Measurements from ENCODE around the gene LGR4.

The LGR4 gene

DNA sequence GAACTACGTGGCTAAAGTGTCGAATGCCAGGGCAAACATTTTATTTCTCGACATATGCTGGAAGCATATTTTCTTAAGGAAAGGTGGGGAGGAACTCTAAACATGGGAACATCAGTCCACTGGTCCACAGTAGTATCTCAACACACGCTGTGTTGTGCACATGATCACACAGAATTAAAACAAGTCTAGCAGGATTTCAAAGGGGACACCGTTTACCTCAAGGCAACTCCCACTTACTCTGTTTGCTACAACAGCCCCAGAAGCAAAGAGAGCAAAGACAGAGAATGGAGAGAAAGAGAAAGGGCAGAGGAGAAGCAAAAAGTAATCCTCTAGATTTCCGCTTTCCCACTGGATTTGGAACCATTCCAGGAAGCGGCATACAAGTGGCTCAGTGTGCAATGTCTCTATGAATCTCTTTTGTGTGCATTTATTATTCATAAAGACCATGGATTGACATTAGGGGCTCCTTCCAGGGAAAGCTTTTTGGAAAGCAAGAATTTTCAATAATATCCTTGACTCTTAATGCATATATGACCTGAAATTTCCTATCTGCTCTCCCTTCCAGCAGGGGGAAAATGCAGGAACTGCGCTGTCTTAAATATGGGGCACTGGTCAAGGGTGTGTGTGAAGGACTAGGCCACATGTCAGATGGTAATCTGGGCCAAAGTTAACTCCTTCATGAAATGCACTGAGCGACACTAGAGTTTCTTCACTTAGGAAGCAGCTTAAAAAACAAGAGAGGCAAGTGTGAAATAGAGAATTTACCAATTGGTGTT lies 74.8 kb downstream of the LGR4 start:
- no peak for DNase-seq

DNA sequence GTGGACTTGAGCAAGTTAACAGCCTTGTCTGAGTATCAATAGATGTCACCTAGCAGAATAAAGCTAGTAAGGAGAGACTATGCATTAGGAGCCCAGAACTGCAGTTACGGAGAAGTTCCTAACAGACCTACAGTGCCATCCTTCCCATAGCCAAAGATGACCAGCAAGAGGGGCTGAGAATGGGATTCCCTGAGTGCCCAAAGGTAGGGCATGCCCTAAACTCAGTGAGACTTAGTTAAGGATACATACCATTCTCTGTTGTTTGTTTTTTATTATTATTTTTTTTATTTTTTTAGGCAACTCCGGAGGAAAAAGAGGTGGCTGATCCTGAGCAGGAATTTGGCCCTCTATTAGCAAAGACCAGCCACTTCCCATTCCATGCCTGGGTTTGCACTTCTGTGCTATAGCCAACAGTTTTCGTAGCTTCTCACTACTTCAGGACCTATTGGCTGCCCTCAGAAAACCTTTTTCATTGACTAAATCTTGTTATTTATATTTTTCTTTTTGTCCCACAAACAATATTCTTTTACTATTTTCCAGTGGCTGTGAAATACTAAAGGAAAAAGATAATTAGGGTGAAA lies 76.2 kb downstream of the LGR4 start:
- no peak for DNase-seq

DNA sequence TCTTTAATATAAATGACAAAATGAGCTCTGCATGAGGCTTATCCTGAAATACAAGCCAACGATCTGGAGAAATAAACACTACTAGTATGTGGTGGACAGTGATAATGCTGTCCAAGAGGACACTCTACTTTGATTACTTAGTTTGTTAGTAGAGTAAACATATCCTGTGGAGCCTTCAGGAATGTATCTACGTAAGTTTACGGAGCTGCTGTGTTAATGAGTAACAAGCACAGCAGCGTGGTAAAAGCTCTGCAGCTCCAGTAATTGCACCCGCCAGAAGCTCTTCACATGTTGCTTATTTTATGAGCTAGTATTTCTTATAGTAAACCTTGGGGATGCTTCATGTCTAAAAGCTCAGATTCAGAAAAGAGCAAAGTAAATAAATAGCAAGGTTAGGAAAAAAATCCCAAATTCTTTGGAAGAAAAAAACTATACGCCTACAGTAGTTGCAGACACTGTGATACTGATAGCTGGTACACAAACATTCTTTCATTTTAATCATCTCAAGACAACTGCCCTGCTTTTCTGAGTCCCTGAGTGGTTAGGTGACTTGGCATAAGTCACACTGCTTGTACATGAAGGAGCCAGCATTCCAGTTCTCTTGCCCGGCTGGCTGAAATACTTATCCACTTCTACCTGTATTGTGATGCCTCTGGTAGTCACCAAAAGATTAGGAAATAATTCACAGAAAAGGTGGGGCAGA lies 76.9 kb downstream of the LGR4 start:
- no peak for DNase-seq

DNA sequence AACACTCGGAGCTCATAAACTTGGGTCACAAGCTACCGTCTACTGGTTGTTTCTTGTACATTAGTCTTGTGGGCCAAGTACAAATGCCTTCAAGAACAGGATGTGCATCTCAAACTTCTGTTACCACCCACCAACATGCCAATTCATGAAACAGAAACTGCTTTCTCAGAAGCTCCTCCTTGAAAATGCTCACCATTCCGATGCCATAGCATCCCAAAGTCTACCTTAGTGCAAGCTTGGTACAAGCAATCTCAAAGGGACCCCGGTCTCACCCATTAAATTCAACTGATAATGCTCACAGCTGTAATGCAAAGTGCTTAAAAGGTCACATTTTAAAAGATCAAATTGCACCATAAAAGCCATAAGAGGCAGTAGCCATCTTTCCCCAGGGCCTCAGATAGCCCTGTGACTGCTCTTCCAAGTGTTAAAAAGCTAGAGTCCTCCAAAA lies 77.8 kb downstream of the LGR4 start:
- DNase-seq: no peak

DNA sequence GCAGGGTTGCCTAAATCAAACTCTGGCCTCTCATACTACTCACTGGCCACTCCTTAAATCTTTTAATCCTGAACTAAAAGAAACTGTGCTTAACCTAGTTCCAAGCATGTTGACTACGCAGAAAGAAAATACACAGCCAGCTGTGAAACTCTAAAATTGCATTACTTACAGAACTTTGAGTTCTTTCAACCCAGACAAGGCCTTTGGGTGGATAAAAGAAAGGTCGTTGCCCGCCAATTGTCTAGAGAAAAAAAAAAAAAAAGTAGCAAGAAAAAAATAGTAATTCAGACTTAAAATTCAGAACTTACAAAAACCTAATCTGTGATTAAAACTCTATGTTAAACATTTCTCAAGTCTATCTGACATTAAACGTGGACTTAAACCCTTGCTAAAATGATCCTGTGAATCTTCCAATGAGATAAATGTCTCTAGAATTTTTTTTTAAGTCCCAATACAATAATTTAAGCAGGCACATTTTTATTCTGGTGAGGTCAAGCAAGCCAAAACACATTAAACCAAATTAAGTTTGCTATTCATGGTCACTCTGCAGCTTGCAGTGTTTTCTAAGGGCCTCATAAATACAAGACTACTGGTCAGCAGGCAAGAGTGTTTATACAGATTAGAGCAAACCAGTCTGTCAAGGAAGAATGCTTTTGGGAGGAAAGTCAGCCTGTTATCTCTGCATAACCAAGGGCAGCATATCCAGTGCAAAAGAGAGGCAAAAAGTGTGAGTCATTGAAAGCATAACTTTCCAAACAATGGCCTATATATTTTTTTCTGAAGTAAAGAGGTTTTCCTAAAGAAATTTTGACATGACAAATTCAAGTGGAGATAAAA lies 80.1 kb downstream of the LGR4 start:
- no peak for DNase-seq

DNA sequence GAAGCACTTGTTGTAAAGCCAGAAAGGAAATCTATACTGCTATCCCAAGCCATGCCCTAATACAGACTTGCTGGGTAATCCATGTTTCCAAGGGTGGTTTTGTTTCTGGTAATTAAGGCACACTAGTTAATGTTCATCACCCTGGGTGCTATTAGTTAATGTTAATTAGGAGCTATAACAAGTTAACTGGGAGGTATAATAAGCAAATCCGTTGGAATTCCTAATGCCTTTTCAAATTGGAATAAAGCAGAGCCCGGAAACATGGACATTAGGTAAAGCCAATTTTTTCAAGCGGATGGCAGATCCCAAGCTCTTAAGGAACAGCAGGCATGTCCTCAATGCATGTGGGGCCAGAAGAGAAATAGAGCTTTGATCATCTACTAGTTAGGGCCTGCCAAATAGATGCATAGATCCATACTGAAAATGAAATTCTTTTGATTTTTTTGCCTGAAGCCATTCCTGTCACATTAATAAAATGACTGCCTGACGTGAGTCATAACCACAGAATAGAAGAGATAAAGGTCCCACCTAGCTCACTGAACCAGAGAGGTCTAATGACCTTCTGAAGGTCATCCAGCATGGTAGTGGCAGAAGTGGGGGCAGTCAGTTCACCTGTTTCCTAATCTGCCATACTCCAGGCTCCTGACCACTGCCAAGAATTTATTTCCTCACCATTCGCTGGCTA lies 81.1 kb downstream of the LGR4 start:
- DNase-seq: no peak

DNA sequence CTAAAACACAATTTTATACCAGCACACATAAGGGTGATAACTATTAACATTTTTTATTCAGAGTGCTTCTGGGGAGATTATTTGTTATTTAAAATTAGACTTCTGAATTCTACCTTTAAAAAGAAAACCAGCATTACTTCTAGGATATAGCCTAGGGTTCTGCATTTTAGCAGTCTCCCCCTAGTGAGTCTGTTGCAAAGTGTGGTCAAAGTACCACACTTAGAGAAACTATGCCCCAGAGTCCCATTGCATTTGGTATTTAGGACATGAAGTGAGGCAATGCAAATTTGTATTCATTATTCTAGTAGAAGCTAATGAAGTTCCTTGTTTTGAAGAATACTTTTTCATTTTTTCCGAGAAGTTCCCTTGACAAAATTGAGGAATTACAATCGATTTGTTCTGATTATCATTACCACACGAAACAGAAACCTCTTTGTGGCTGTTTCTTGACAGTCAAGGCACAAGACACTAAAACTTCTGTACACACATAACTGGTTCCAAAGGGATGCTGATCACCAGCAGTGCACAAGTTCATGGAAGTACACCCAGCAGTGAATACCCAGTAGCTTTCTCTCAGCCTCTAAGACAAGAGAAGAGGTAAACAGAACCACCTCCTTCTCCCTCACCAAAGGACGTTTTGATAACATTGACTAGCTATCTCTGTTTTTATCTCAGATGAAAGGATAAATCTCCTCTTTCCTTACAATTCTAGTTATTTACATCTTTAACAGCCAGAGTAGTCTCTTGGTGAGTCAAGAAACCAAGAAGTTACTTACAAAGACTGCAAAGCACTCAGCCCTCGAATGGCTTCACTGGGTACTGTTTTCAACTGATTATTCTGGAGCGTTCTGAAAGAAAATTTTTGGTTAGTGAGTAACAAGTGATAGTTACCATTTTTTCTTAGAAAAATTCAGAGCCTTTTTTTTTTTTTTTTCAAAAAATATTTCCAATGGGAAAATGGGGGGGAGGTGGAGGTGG lies 82.0 kb downstream of the LGR4 start:
- no peak for DNase-seq

DNA sequence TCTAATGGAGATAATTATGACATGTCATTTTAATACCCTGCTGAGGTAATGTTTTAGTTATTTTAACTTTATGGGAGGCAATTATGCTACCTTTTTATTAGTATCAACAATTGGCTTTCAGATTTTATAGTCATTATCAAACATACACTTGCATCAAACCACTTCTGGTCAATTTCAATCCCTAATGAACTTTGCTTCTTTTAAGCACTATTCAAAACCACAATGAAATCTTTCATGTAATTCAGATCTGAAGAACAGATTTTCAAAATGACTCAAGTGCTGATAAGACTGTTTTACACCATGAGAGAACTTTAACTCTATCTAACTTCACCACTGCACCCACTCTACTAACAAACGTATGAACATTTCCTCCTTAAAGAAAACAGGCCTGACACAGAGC lies 83.7 kb downstream of the LGR4 start:
- no peak for DNase-seq

DNA sequence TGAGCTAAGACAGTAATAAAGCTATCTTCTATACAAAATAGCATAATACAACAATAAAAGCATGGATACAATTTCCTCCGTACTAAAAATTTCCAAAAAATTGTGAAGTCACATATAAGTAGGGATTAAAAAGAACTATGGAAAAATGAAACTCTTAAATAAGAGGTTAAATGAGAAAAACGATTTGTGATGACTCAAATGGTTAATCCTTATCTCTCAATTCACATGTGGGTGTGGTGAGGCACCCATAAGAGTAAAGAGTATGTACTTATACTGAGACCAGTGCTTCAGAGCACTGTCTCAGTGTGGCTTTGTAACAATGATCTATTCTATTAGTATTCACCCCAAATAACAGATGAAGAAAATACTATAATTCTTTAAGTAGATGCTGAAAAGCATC lies 84.6 kb downstream of the LGR4 start:
- DNase-seq: no peak

DNA sequence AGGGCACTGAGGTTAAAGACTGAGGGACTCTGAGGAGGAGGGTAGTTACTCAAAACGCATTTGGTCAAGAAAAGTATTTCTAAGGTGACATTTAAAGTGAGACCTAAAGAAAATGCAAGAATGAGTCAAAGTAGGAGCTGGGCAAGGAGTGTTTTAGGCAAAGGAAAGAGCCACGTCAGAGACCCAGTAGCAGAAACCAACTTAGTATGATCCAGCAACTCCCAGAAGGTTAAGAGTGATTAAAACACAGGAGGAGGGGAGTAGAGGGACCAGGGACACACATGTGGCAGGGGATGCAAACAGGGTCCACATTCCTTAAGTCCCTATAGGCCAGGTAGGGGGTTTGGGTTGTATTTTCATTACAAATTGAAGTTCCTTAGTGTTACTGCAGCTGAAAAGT lies 85.2 kb downstream of the LGR4 start:
- DNase-seq: no peak

DNA sequence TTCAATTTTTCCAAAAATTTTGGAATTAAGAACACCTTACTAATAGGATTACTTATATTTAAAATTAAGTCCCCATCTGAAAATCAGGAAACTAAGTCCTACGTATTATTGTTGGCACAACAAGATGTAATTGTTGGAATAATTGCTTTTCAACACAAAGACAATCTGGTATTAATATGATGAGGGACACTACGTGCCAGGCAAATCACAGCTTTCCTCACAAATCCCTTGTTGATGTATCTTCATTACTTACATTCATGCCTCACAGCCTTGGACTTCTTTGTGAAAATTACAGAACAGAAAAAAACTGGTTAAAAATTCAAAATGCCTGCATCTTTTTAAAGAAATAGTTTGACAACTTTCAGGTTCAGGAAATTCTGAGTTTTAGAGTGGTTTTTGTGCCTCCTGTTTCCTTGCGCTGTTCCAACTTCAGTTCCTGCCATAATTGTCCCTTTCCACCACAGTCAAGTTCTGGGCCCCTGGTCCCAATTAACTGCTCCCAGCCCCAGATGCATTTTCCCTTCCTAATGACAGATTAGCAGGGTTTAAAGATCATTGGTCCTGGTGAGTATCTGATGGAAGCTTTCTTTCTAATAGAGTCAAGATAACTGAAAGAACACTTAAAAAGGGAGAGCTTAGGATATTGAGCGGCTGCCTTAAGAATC lies 86.3 kb downstream of the LGR4 start:
- no peak for DNase-seq

DNA sequence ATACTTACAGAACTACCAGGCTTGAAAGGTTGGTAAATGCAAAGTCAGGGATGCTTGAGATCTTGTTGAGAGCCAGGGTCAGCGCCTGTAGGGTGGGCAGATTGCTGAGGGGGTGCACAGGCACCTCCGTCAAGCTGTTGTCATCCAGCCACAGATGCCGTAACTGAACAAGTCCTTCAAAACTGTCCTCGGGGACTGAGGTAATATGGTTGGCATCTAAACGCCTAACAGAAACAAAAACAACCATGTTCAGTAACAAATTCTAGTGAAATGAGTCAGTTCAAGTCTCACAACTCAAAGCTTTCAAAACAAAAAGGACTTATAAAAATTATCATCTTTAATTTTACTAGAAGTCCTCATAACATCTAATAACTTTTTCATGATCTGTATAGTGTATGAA lies 87.3 kb downstream of the LGR4 start:
- no peak for DNase-seq

DNA sequence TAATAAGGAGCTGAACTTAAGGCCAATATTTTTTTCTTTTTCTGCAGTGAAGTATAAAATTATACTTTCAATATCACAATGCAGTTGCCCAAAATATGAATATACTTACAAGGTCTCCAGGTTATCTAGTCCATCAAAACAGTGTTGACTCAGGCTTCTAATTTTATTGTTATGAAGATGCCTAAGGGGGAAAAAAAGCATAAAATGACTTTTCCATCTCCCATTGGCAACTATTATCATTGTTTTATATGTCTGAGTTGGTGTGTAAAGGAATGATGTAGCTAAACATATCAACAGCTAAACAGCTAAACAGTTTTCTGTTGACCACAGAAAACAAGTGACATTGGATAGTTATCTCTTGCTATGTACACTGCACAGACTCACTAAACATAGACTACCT lies 88.4 kb downstream of the LGR4 start:
- no peak for DNase-seq

DNA sequence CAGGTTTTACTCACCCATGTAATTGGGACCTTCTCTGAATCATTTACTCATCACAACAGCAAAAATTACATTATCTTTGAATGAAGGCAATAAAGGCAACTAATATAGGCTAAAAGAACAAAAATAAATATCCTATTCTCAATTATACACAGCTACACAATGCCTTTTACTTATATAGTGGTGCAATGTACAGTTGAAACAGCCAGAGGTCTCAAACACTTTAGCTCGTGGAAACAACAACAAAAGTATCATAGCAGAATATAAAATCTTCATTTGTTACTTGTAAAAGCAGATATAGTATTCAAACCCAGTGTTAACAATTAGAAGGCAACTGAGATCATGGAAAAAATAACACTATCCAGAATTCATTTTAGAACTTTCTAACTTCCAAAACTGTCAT lies 88.9 kb downstream of the LGR4 start:
- no peak for DNase-seq

DNA sequence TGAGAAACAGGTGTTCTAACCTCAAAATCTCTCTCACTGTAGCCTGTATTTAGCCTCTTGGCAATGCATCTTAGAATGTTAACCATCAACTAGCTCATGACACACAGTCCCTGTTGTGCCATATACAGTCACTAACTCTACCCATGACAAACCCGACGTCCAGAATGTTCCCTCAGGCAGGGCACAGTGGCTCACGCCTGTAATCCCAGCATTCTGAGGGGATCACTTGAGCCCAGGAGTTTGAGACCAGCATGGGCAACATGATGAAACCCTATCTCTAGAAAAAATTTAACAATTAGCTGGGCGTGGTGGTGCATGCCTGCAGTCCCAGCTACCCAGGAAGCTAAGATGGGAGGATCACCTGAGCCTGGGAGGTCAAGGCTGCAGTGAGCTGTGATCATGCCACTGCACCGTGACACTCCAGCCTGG lies 91.3 kb downstream of the LGR4 start:
- DNase-seq: no peak

DNA sequence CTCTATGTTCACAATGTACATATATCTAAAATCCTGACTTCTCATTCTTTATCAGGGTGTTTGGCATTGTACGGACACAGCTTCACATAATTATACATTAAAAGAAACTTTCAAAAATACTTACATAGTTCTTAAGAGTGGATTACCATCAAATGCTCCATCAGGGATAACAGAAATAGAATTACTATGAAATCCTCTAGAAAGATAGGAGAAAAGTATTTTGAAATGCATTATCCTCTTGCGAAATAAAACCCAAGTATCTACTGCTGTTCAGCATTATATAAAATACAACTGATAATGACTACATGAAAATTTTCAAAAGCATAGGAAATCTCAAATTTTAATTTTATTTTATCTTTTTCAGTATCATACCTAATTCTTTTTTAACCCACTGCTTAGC lies 91.8 kb downstream of the LGR4 start:
- no peak for DNase-seq

DNA sequence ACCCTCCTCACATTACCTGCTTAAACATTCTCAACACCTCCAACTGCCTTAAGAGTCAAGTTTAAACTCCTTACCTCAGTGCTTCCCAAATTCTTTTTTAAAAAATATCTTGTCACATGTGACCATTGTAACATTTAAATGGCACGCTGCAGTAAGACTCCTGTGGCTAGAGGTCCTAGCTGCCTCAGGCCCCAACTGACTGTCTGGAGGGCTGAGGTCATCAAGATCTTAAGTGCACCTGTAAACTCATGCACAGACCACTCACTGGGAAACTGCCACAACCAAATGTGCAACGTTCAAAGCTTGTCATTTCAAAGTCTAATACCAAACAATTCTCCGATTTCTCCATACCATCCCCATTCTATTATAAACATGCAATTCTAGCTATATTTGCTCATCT lies 93.1 kb downstream of the LGR4 start:
- no peak for DNase-seq

DNA sequence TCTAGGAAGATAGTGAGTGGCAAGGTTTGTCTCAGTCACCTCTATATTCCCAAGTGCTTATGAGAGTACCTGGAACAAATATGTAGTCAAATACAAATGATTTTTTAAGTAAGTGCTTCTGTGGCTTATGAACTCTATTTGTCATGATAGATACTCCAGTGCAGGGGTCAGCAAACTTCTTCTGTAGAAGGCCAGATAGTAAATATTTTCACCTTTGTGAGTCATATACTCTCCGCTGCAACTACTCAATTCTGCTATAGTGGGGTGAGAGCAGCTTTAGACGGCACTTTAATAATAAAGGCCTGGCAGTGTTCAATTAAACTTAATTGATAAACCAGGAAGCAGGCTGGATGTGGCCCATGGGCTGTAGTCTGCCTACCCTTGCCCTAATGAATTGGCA lies 97.2 kb downstream of the LGR4 start:
- no peak for DNase-seq

DNA sequence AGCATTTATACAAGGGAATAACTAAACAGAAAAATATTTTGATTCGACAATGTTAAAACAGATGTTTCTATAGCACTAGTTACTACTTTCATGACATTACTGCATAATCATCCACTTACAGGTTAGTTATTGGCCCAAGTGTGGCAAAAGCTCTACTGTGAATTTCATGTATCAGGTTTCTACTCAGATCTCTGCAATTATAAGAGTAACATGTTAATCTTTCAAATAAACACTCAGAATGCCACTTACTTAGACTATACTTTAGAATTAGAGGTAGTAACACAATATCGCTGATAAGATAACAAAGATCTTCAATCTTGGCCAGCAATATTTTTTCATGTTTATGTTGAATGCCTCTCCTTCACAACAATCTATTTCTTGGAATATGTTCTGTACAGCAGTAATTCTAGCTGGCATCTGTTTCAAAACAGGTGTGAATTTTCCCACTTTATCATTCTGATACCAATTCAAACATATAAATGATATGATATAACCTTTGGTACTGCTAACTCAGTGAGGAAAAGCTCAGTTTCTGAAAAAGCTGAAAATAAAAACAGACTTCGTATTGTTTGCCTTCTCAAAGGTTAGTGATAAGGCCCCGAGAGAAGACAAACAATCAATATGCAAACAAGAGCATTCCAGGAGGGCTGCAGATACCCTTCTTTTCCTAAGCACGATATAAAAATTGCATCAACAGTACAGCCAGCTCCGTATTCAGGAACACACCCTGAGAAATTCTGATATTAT lies 98.6 kb downstream of the LGR4 start:
- no peak for DNase-seq

DNA sequence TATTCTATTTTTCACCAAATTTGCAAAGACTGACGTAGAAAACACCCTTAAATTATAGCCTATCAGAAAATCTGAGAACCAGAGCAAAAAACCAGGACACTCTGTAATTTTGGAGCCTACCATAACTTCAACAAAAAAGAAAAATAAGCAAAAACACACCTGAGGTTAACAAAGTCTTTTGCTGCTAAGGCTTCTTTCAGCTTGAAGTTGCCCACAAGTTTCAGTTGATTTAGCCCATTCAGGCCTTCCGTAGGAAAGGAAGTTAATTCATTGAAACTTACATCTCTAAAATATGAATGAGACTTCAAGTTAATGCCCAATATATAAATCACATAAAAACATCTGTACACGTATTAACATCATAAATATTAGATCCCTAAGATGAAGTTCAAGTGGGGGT lies 99.2 kb downstream of the LGR4 start:
- no peak for DNase-seq

Data from inflammatory macrophage treated with lipopolysaccharide for 4 hours (primary cell).